ENCODE results near the gene TCN1.
"Not testable (repeated sequence)": the region's sequence is repeated elsewhere in the genome, so short reads cannot be mapped to it uniquely, and the experiment has no call there.

Gene TCN1

GRCh38 chr11:59857439-59858434, 8.6 kb downstream of the TCN1 start:
- DNase-seq, result peak; percentile 62

GRCh38 chr11:59854871-59855270, 11.4 kb downstream of the TCN1 start:
- no peak for DNase-seq

- DNase-seq, result not testable (repeated sequence)
Measured at GRCh38 chr11:59851416-59851815, 14.9 kb downstream of the TCN1 start.

- not testable (repeated sequence) for DNase-seq
Measured at GRCh38 chr11:59849551-59849950, 16.7 kb downstream of the TCN1 start.

DNA sequence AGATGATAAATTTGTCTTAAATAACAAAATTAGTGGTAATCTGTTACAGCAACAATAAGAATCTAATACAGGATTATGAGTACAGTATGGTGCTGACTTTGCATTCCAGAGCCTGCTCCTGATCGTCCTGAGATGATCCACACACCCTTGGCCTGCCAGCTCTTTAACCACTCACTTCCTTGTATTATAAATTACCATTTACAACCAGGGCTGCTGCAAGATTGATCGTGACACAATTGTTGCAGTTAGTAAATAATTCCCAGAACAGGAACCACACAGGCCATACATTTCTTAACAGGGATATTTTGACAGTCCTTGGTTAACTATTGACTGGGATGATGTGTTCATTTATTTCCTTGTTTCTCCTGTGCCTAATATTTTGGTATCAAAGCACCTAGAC, 17.2 kb downstream of the TCN1 start:
- no peak for DNase-seq

DNA sequence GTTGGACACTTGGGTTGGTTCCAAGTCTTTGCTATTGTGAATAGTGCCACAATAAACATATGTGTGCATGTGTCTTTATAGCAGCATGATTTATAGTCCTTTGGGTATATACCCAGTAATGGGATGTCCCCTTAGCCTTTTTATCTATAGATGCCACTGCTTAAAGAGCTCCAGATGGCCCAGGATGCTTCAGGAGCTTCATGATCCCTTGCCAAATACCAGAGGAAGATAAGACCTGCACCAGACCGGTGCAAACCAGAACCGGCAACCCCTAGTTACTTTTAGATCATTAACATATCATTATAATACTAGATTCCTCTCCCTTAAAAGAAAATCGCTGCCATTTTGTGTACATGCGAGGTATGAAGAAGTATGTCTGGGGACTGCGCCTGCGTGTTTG, 17.8 kb downstream of the TCN1 start:
- not testable (repeated sequence) for DNase-seq

DNA sequence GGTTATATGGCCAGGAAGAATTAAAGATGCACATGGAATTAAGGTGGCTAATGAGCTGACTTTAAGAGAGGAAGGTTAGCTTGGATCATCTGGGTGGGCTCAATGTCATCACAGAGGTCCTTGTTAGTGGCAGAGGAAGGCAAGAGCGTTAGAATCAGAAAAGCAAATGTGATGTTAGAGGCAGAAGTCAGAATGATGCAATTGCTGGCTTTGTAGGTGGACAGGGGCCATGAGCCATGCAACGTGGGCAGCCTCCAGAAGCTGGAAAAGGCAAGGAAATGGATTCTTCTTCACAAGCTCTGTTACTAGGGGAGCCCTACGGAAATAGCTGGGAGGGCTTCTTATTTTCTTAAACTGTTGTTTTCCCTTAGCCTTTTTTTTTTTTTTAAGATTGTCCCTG, 18.7 kb downstream of the TCN1 start:
- DNase-seq, result no peak

GRCh38 chr11:59846556-59846955, 19.7 kb downstream of the TCN1 start:
- DNase-seq, result no peak

GRCh38 chr11:59845399-59845798, 20.9 kb downstream of the TCN1 start, which contains the start of gene CBLIF:
CBLIF (minus strand) TSS chr11:59845499; CDS start chr11:59845453, 46 bp downstream.
- DNase-seq, result no peak

DNA sequence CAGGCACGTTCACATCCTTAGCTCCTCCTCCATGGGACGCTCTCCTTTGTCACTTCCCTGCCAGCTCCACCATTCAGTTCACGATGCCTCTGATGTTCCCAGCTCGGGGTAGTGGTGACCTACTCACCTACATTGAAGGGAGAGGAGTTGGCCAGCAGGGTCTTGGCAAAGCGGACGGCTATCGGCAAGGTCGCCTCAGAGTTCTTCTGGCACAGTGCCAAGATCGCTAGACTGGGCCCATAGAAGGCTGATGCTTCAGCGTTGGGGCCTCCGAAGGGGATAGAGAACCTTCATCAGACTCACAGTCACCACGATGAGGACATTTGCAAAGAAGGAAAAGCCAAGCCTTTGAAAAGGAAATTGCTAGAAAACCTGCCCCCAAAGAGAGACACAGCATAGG, 24.0 kb downstream of the TCN1 start:
- DNase-seq, result no peak

DNA sequence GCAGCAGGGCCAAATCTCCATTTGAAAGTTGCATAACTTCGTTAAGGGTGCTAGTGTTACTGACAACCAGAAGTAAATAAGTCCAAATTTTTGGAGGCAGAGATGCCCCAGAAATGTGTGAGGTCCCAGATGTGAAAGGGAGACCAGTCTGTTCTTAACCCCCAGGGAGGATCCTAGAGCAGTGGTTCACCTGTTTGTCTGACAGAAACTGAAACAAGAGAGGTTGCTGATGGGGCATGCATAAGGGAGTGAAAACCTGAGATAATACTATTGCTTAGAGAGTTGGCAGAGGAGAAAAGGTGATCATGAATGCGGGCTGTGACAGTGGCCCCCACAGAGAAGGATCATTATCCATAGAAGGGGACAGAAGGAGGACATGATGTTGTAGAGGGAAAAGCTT, 24.8 kb downstream of the TCN1 start:
- DNase-seq, result no peak

GRCh38 chr11:59839615-59840014, 26.7 kb downstream of the TCN1 start:
- DNase-seq, result no peak

DNA sequence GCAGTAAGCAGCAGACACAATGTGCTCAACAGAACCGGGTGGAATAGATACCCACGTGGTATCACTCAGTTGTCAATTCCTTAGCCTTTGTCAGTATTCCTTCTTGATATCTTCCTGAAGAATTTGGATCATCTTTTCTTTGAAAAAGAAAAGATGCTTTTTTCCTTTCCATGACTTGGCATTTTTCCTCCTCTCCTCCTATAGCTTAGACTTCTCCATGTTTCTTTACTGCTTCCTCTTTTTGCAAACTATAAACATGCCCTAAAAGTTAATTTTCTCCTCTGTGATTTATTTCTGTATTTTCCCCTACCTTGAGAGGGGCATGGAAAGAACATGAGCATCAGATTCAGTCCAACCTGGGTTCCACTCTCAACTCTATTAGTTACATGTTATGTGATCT, 32.7 kb downstream of the TCN1 start:
- no peak for DNase-seq

DNA sequence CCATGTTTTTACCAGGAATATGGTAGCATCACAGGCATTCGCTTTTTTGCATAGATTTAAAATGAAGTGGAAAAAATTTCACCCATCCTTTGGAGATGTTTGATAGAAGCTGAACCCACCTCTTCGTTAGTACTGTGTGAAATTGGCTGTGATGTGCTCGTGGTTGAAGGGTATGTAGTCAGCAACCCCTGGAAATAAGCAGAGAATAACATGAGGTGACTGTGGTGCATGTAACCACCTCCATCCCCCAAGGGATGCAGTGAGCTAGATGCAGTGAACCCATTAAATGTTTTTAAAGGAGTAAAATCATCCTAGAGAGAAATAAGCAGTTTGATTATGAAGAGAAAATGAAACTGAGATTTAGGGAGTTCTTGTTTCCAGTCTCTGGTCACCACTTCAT, 36.9 kb downstream of the TCN1 start:
- DNase-seq, result no peak

DNA sequence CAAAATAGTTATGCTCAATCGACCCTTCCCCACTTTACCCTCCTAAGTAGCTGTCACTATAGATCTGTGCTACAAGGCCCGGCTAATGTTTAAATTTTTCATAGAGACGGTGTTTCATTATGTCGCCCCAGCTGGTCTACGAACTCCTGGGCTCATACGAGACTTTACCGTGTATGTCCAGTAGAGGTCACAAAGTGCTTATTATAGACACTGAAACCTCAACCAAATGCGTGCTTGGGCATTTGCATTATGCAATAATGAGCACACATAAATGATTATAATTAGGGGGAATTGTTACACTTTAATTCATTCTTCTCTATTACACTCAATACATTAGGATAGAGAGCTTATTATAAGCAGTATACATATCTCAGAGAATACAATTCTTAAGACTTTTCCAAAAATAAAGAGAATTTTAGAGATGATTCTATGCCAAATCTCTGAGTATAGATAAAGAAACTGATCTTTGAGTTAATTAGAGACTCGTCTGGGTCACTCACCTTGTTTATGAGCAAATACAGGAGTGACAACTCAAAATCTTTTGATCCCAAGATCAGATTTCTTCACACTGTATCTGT, 43.2 kb downstream of the TCN1 start:
- peak; percentile 53 for DNase-seq

DNA sequence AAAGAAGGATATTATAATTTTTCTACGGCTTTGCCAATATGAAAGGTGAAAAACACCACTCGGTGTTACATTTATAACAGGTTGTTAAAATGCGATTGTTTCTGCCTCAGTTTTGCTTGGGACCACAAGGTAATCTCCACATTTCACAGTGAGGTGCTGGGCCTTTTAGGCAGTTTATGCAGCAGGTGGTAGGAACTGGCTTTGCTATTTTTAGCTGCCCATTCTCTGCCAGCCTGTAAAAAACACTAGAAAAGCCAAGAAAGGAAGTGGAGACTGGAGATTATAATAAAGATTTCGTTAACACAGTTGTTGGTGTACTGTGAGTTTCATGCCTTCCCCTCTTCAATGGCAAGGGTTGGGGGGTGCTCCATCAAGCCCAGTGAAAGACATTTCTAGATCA, 47.7 kb downstream of the TCN1 start:
- no peak for DNase-seq

GRCh38 chr11:59816434-59816833, 49.9 kb downstream of the TCN1 start:
- not testable (repeated sequence) for DNase-seq

DNA sequence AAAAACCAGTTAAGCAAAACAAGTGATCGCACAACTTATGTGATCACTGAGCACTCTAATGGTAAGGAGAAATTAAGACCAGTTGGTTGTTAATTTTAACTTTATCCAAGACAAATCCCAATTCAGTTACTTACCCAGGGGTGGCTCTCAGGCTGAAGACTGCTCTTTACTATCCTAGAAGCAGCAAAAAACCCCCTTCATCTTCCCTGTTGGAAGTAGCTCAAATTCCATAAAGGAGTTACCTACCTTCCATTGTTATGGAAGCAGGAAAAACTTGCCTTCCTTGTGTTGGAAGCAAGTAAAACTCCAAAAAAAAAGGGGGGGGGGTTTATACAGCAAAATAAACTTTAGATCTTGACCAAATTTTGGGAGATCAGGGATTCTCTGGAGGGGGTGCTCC, 50.5 kb downstream of the TCN1 start:
- no peak for DNase-seq

- no peak for DNase-seq
Measured at GRCh38 chr11:59814021-59814420, 52.3 kb downstream of the TCN1 start.

DNA sequence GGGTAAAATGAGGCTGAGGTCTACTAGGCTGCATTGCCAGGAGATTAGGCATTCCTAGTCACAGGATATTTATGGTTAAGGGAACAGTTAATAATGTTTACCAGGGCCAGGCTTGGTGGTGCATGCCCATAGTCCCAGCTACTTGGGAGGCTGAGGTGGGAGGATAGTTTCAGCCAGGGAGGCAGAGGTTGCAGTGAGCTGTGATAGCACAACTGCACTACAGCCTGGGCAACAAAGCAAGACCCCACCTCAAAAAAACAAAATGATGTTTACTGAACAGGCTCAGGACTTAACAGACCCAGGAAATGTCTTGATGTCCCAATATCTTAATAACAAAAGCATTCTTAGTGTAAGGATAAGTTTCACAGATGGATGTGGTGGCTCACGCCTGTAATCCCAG, 52.9 kb downstream of the TCN1 start:
- DNase-seq, result no peak

GRCh38 chr11:59812220-59812619, 54.1 kb downstream of the TCN1 start:
- no peak for DNase-seq

- DNase-seq, result no peak
Measured at GRCh38 chr11:59810911-59811259, 55.4 kb downstream of the TCN1 start.

DNA sequence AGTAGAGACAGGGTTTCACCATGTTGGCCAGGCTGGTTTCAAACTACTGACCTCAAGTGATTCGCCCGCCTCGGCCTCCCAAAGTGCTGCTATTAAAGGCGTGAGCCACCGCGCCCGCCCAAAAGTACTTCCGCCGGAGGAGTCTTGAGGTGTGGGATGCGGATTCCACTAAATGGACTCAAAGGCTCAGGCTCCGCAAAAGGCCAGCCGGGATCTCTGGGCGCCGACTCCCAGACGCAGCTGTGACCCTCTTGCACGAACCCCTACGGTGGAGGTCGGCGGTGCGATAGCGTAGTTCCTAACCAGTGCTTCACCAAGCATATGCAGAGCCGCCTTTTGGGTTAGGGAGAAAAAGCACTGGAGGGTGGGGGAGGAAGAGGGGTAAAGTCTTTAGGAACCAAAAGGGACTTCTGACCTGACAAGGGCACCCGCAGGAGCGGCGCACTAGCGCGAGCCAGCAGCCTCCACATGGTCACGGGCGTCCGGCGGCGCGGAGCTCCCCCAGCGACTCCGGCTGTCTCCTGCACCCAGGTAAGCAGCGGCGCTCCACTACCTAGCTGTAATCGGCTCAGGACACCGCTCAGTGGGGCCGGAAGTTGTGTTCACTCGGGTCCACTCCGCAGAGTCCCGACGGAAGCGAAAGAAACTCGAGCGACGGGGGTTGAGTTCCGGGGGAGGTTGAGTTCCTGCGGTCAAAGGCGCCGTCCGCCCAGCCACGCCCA, 55.9 kb downstream of the TCN1 start, which contains the start of gene MRPL16:
Gene MRPL16, minus strand, starts transcription at position 590 of the 722 bp plus-strand sequence. Its CDS starts 120 bp downstream, at position 470.
- peak; percentile 80 for DNase-seq

Data from NCI-H226 (cell line).